ENCODE measurements around the gene CFAP99. TPM values are rescaled to one million over a fixed set of nuclear protein-coding genes. Genes with fewer than 3 reads are reported as not detected.

The CFAP99 gene
- total RNA-seq, 4 donors from 2014 or later: 0.21 to 0.46 TPM; not detected in 2

- Histone ChIP-seq H3K4me1 (peaks cover 0 to 12% of the 10 kb centered on the region in 2 donors), H3K4me3 (peak overlapping the region in 1 of 2 donors; percentile 15), H3K27me3 (no peaks in the 10 kb centered on the region), H3K9me3 (no peaks in the 10 kb centered on the region), H3K36me3 (no peaks in the 10 kb centered on the region), H3K27ac (no peak overlapping the region)
- TF ChIP-seq CTCF (IDR thresholded peaks at IDR 0.05) (no peak), POLR2A (IDR thresholded peaks at IDR 0.05) (no peak)
- intact Hi-C loops (cut with DNase I; ENCODE audit: low total_unique reads): loop anchor here (10.0 kb wide), 1 partner anchor 137 kb away; the partner anchor contains the start of gene MXD4
- no peak for DNase-seq
These were observed 17.2 kb upstream of the CFAP99 start for GRCh38 chr4:2401610-2401983.

- Histone ChIP-seq H3K36me3 (no peaks in the 10 kb centered on the region), H3K4me3 (peak overlapping the region in 1 of 2 donors; percentile 15), H3K27ac (peak overlapping the region in 1 of 2 donors; percentile 10), H3K27me3 (no peaks in the 10 kb centered on the region), H3K4me1 (peaks cover 0 to 12% of the 10 kb centered on the region in 2 donors), H3K9me3 (no peaks in the 10 kb centered on the region)
- TF ChIP-seq POLR2A (IDR thresholded peaks at IDR 0.05) (no peak), CTCF (IDR thresholded peaks at IDR 0.05) (no peak)
- peak; percentile 56 to 68 for DNase-seq
- intact Hi-C loops (cut with DNase I; ENCODE audit: low total_unique reads): loop anchor here (10.0 kb wide), 1 partner anchor 137 kb away; the partner anchor contains the start of gene MXD4
These were observed 16.5 kb upstream of the CFAP99 start for GRCh38 chr4:2402048-2402842.

GRCh38 chr4:2402941-2403340 lies 15.8 kb upstream of the CFAP99 start:
- intact Hi-C loops (cut with DNase I; ENCODE audit: low total_unique reads): loop anchor here (10.0 kb wide), 1 partner anchor 138 kb away; the partner anchor contains the start of gene MXD4
- DNase-seq: no peak
- H3K27me3 ChIP-seq: no peaks in the 10 kb centered on the region
- no peak overlapping the region for H3K27ac ChIP-seq
- TF ChIP-seq POLR2A (IDR thresholded peaks at IDR 0.05) (no peak), CTCF (IDR thresholded peaks at IDR 0.05) (no peak)
- no peaks in the 10 kb centered on the region for H3K36me3 ChIP-seq
- H3K4me1 ChIP-seq: peaks cover 0 to 12% of the 10 kb centered on the region in 2 donors
- H3K9me3 ChIP-seq: no peaks in the 10 kb centered on the region
- H3K4me3 ChIP-seq: no peak overlapping the region

GRCh38 chr4:2406406-2406805 lies 12.3 kb upstream of the CFAP99 start:
- Histone ChIP-seq H3K36me3 (no peaks in the 10 kb centered on the region), H3K9me3 (no peaks in the 10 kb centered on the region), H3K27me3 (no peaks in the 10 kb centered on the region), H3K4me1 (peaks cover 0 to 8% of the 10 kb centered on the region in 2 donors), H3K27ac (no peak overlapping the region), H3K4me3 (no peak overlapping the region)
- intact Hi-C loops (cut with DNase I; ENCODE audit: low total_unique reads): loop anchor here (10.0 kb wide), 1 partner anchor 142 kb away; the partner anchor contains the start of gene MXD4
- no peak for DNase-seq
- no peak for TF ChIP-seq POLR2A (IDR thresholded peaks at IDR 0.05)
- no peak for TF ChIP-seq CTCF (IDR thresholded peaks at IDR 0.05)

- Histone ChIP-seq H3K27me3 (no peaks in the 10 kb centered on the region), H3K36me3 (no peaks in the 10 kb centered on the region), H3K4me3 (no peak overlapping the region), H3K9me3 (no peaks in the 10 kb centered on the region), H3K4me1 (peaks cover 0 to 3% of the 10 kb centered on the region in 2 donors), H3K27ac (no peak overlapping the region)
- intact Hi-C loops (cut with DNase I; ENCODE audit: low total_unique reads): loop anchor here (10.0 kb wide), 1 partner anchor 142 kb away; the partner anchor contains the start of gene MXD4
- no peak for DNase-seq
- TF ChIP-seq POLR2A (IDR thresholded peaks at IDR 0.05): no peak
- TF ChIP-seq CTCF (IDR thresholded peaks at IDR 0.05): no peak
These were observed 11.8 kb upstream of the CFAP99 start for GRCh38 chr4:2406920-2407319.

Data from uterus (tissue), 4 donors.